Endothelial cell of umbilical vein (primary cell): ENCODE measurements around the gene DPF3. TPM values are rescaled to one million over a fixed set of nuclear protein-coding genes. Genes with fewer than 3 reads are reported as not detected.

Experiments
- BruUV-seq: library from RNA; stranded (reverse); fragments of 400-500 nt; replicated peaks from 2 replicates; lab custom pipeline; 2021; lab: Mats Ljungman, UMichigan
- CTCF ChIA-PET: fragments of 300-600, 350-600 bp; sonication (Branson Sonifier 250); formaldehyde crosslinking; loops from one replicate; lab custom pipeline; 2021; ENCODE audit warnings: antibody characterized with exemption, inconsistent platforms; lab: Charles Lee
- POLR2A ChIA-PET: fragments of 300-600, 350-600 bp; sonication (Branson Sonifier 250); formaldehyde crosslinking; loops from one replicate; lab custom pipeline; 2021; ENCODE audit warnings: antibody characterized with exemption, inconsistent platforms; lab: Charles Lee
- DNase-seq: peaks from one replicate; pipeline ENCODE4 v3.0.0-alpha.2; 2011; ENCODE audit warnings: low read depth, low spot score
- FAIRE-seq: peaks from 2 replicates; lab custom pipeline; 2011; peaks lifted over from hg19 to GRCh38; lab: Jason Lieb, UNC
- H2AFZ ChIP-seq: 2 replicates; pipeline ENCODE4 v1.6.0; 2012; ENCODE audit warnings: low read depth, low read length, control low read depth, inconsistent platforms
- H3K27ac ChIP-seq: 2 replicates; pipeline ENCODE4 v1.5.1; 2011; ENCODE audit warnings: low read depth, mild to moderate bottlenecking, control low read depth, low read length, moderate library complexity; ENCODE audit not compliant: insufficient read depth
- H3K27me3 ChIP-seq, 2 experiments: 2 replicates each; pipeline versions ENCODE4 v1.6.0 to v1.6.1; 2011; ENCODE audit warnings: low read length in 2 of 2, mixed read lengths in 1 of 2; ENCODE audit not compliant: control insufficient read depth in 2 of 2, insufficient read depth in 2 of 2
- H3K36me3 ChIP-seq, 2 experiments: 2 replicates in 1 of 2; 3 replicates in 1 of 2; pipeline ENCODE4 v1.5.1; 2011; ENCODE audit warnings: low read length in 2 of 2, mild to moderate bottlenecking in 1 of 2, moderate library complexity in 1 of 2; ENCODE audit not compliant: control insufficient read depth in 2 of 2, insufficient read depth in 2 of 2; ENCODE audit errors: extremely low read depth in 1 of 2
- H3K4me1 ChIP-seq: 3 replicates; pipeline ENCODE4 v1.5.1; 2011; ENCODE audit warnings: mild to moderate bottlenecking, low read length; ENCODE audit not compliant: control insufficient read depth, insufficient read depth; ENCODE audit errors: extremely low read depth
- H3K4me2 ChIP-seq: 2 replicates; pipeline ENCODE4 v1.6.1; 2011; ENCODE audit warnings: low read length, control low read depth, mixed read lengths; ENCODE audit not compliant: insufficient read depth
- H3K4me3 ChIP-seq, 3 experiments: fragments of 200-600 bp in 1 of 3; sonication (generic), shearing (Covaris generic) in 1 of 3; replicated peaks in 1 of 3; 2 replicates each; pipeline ENCODE4 v1.5.1; 2011 to 2016; ENCODE audit warnings: control low read depth in 3 of 3, low read length in 3 of 3, mild to moderate bottlenecking in 2 of 3, inconsistent platforms in 1 of 3, low read depth in 1 of 3, moderate library complexity in 1 of 3; ENCODE audit not compliant: insufficient read depth in 1 of 3
- H3K79me2 ChIP-seq: 2 replicates; pipeline ENCODE4 v1.6.0; 2012; ENCODE audit warnings: low read length, inconsistent platforms; ENCODE audit not compliant: control insufficient read depth, insufficient read depth
- H3K9ac ChIP-seq: replicated peaks from 2 replicates; pipeline ENCODE3; 2011; ENCODE audit warnings: low read length, control low read depth; ENCODE audit not compliant: insufficient read depth; ENCODE audit errors: extremely low read depth
- H3K9me1 ChIP-seq: replicated peaks from 3 replicates; pipeline ENCODE4 v1.6.0; 2011; ENCODE audit warnings: mild to moderate bottlenecking, low read length; ENCODE audit not compliant: control insufficient read depth, insufficient read depth; ENCODE audit errors: extremely low read depth
- H3K9me3 ChIP-seq: replicated peaks from 2 replicates; pipeline ENCODE4 v1.5.1; 2012; ENCODE audit warnings: low read length, inconsistent platforms; ENCODE audit not compliant: control insufficient read depth, insufficient read depth
- H4K20me1 ChIP-seq: replicated peaks from 2 replicates; pipeline ENCODE3; 2011; ENCODE audit warnings: mild to moderate bottlenecking, low read length; ENCODE audit not compliant: control insufficient read depth, insufficient read depth; ENCODE audit errors: extremely low read depth
- EZH2 ChIP-seq: IDR thresholded peaks from 2 replicates; pipeline ENCODE4 v1.6.1; 2012; ENCODE audit warnings: borderline replicate concordance, low read depth, mild to moderate bottlenecking, moderate library complexity, low read length, inconsistent platforms; ENCODE audit not compliant: severe bottlenecking
- FOS ChIP-seq: IDR thresholded peaks from 2 replicates; pipeline ENCODE4 v1.6.1; 2011; ENCODE audit warnings: mild to moderate bottlenecking, low read length, moderate library complexity, borderline replicate concordance; ENCODE audit not compliant: insufficient read depth
- GATA2 ChIP-seq: IDR thresholded peaks from 2 replicates; pipeline ENCODE4 v1.7.0; 2011; ENCODE audit warnings: low read depth, mild to moderate bottlenecking, moderate library complexity, mixed read lengths, low read length; ENCODE audit not compliant: insufficient read length, insufficient read depth
- JUN ChIP-seq: IDR thresholded peaks from 2 replicates; pipeline ENCODE4 v1.6.1; 2011; ENCODE audit warnings: borderline replicate concordance, low read depth; ENCODE audit not compliant: insufficient read length, insufficient read depth
- MYC ChIP-seq: IDR thresholded peaks from one replicate; pipeline ENCODE4 v1.6.1; 2011; ENCODE audit warnings: mild to moderate bottlenecking, low read depth, low read length
- POLR2A ChIP-seq: IDR thresholded peaks from 2 replicates; pipeline ENCODE4 v1.6.1; 2012; ENCODE audit warnings: low read depth, mild to moderate bottlenecking, control low read depth, low read length
- POLR2AphosphoS5 ChIP-seq: IDR thresholded peaks from 2 replicates; pipeline ENCODE4 v1.6.1; 2012; ENCODE audit warnings: low read depth, mild to moderate bottlenecking, control low read depth, low read length, moderate library complexity; ENCODE audit not compliant: insufficient read depth
- dilution Hi-C: fragments of 300-500 bp; cut with MboI; formaldehyde crosslinking; loops from one replicate; pipeline ENCODE4 v1.15.0; 2019; ENCODE audit warnings: low sequenced_read_pairs; ENCODE audit not compliant: extremely low pct_ligation_motif_present
- intact Hi-C: fragments of 100-400 bp; cut with micrococcal nuclease; formaldehyde crosslinking; loops from one replicate; pipeline ENCODE4 v1.10.0; 2022
- polyA plus RNA-seq, 4 experiments: library from polyadenylated mRNA; depleted of rRNA in 3 of 4; stranded (reverse) in 3 of 4; unstranded in 1 of 4; fragments of >200 nt; gene quantifications; 2 replicates each; pipeline versions ENCODE4 v1.2.1 to v1.2.3, GENCODE V29; 2011 to 2012; ENCODE audit warnings: missing spikeins in 1 of 4
- total RNA-seq: library from RNA; stranded (reverse); gene quantifications from 2 replicates; pipeline ENCODE4 v1.2.3, GENCODE V29; 2021
- TF ChIP-seq, protein P1 (sequence below): IDR thresholded peaks from 2 replicates; pipeline ENCODE4 v1.6.1; 2011; ENCODE audit not compliant: insufficient read depth, insufficient read length
- TF ChIP-seq, protein P2 (sequence below), 2 donors: IDR thresholded peaks; 1 replicate in 1 of 2; 2 replicates in 1 of 2; pipeline ENCODE4 v1.5.1; 2011; ENCODE audit warnings: low read length in 2 of 2, mild to moderate bottlenecking in 2 of 2, moderate library complexity in 2 of 2, control low read depth in 1 of 2, inconsistent platforms in 1 of 2, low read depth in 1 of 2; ENCODE audit not compliant: insufficient read depth in 1 of 2; ENCODE audit errors: extremely low read depth in 1 of 2

Gene DPF3
- total and polyA plus RNA-seq, 2 donors (not counting 3 experiments of a cell fraction or from before 2014, with no cell fraction given): 2.4 to 3.5 TPM

DNA sequence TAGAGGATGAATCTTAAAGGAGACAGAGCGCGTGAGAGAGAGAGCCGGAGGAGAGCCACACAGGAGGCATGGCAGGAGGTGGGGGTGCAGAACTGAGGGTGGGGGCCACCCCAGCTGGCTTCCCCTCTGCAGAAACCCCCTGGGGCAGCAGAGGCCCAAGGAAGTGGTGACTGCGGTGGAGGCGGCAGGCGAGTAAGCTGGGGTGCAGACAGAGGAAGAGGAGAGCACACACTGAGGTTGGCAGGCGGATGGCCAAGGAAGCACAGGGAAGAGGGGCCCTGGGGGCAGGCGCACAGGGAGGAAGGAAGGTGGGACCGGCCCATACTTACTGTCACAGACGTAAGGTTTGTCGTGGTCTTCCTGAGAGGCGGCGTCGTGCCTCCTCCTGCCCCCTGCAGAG is 179.8 kb downstream of the DPF3 start:
- H2AFZ ChIP-seq: no peak overlapping the region
- H3K4me1 ChIP-seq: no peaks in the 10 kb centered on the region
- H3K36me3 ChIP-seq: no peaks in the 10 kb centered on the region
- POLR2A ChIA-PET: no interaction called here
- H4K20me1 ChIP-seq: no peaks in the 10 kb centered on the region
- H3K9ac ChIP-seq: no peak overlapping the region
- H3K9me1 ChIP-seq: no peaks in the 10 kb centered on the region
- TF ChIP-seq EZH2 (no peak), MYC (no peak), JUN (no peak), GATA2 (no peak)
- TF ChIP-seq, protein P1, sequence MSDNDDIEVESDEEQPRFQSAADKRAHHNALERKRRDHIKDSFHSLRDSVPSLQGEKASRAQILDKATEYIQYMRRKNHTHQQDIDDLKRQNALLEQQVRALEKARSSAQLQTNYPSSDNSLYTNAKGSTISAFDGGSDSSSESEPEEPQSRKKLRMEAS: no peak
- no TSS peak for BruUV-seq
- H3K79me2 ChIP-seq: no peaks in the 10 kb centered on the region
- dilution Hi-C loops (no loop called here), intact Hi-C loops (no loop called here)
- CTCF ChIA-PET: interaction anchor here (1.3 kb wide), 1 partner anchor 234 kb away, joined by 4 read pairs; no protein-coding TSS in a partner anchor
- no peaks in the 10 kb centered on the region for H3K27me3 ChIP-seq
- no peak overlapping the region for H3K4me3 ChIP-seq
- DNase-seq: no peak
- no peaks in the 10 kb centered on the region for H3K9me3 ChIP-seq
- FAIRE-seq: no peak
- no peak overlapping the region for H3K4me2 ChIP-seq
- no peak overlapping the region for H3K27ac ChIP-seq

DNA sequence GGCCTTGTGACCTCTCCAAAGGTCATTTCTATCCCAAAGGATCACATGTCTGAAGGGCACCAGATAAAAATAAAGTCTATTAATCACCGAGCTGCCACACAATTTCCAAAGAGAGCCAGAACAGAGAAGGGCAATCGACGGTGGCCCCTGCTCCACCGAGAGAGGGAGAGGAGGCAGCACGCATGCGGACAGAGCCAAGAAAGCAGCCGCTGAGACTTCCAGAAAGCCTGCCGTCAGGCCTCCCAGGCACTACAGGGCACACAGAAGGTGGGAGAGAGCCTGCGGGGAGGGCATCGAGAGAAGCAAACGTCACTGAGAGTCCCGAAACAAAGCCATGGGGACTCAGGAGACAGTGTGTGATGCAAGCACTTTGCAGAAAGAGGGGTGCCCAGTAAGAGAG is 182.0 kb downstream of the DPF3 start:
- POLR2A ChIA-PET: no interaction called here
- no peak overlapping the region for H3K9ac ChIP-seq
- no peaks in the 10 kb centered on the region for H4K20me1 ChIP-seq
- TF ChIP-seq JUN (no peak), GATA2 (no peak), POLR2AphosphoS5 (no peak), MYC (no peak), POLR2A (no peak), FOS (no peak), EZH2 (no peak)
- TF ChIP-seq, protein P2, sequence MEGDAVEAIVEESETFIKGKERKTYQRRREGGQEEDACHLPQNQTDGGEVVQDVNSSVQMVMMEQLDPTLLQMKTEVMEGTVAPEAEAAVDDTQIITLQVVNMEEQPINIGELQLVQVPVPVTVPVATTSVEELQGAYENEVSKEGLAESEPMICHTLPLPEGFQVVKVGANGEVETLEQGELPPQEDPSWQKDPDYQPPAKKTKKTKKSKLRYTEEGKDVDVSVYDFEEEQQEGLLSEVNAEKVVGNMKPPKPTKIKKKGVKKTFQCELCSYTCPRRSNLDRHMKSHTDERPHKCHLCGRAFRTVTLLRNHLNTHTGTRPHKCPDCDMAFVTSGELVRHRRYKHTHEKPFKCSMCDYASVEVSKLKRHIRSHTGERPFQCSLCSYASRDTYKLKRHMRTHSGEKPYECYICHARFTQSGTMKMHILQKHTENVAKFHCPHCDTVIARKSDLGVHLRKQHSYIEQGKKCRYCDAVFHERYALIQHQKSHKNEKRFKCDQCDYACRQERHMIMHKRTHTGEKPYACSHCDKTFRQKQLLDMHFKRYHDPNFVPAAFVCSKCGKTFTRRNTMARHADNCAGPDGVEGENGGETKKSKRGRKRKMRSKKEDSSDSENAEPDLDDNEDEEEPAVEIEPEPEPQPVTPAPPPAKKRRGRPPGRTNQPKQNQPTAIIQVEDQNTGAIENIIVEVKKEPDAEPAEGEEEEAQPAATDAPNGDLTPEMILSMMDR (IDR thresholded peaks at IDR 0.05; ENCODE audit: extremely low read depth in 1 of 2, insufficient read depth in 1 of 2, low read depth in 1 of 2, low read length in 2 of 2): no peak
- TF ChIP-seq, protein P1: no peak
- no peak for DNase-seq
- CTCF ChIA-PET: interaction anchor here (0.6 kb wide), 1 partner anchor 267 kb away, joined by 3 read pairs; no protein-coding TSS in a partner anchor
- no peaks in the 10 kb centered on the region for H3K79me2 ChIP-seq
- H3K9me3 ChIP-seq: no peaks in the 10 kb centered on the region
- FAIRE-seq: no peak
- no peak overlapping the region for H3K4me2 ChIP-seq
- dilution Hi-C loops (no loop called here), intact Hi-C loops (no loop called here)
- no peaks in the 10 kb centered on the region for H3K4me1 ChIP-seq
- no peaks in the 10 kb centered on the region for H3K36me3 ChIP-seq
- no peak overlapping the region for H3K27ac ChIP-seq
- no TSS peak for BruUV-seq
- H3K4me3 ChIP-seq: no peak overlapping the region
- no peaks in the 10 kb centered on the region for H3K27me3 ChIP-seq
- H3K9me1 ChIP-seq: no peaks in the 10 kb centered on the region
- no peak overlapping the region for H2AFZ ChIP-seq
